PFSK-1 (cell line): ENCODE data around the gene CFAP77.

ENCODE experiments used
- FOXP2 ChIP-seq: optimal IDR thresholded peaks from 2 replicates; pipeline ENCODE3; 2011; ENCODE audit warnings: borderline replicate concordance, control low read depth, inconsistent platforms; ENCODE audit not compliant: insufficient read depth; ENCODE audit errors: extremely low read length, extremely low read depth
- POLR2AphosphoS5 ChIP-seq: IDR thresholded peaks from 2 replicates; pipeline ENCODE4 v1.6.1; 2012; ENCODE audit warnings: low read depth, mild to moderate bottlenecking, control low read depth, low read length, moderate library complexity
- REST ChIP-seq, 2 experiments: IDR thresholded peaks; 2 replicates each; pipeline versions ENCODE4 v1.6.1 to v1.8.0; 2011 to 2012; ENCODE audit warnings: low read depth in 2 of 2, low read length in 2 of 2, control low read depth in 1 of 2, inconsistent platforms in 1 of 2, mild to moderate bottlenecking in 1 of 2, moderate library complexity in 1 of 2; ENCODE audit not compliant: insufficient read depth in 1 of 2
- SIN3A ChIP-seq: IDR thresholded peaks from 2 replicates; pipeline ENCODE4 v1.6.1; 2012; ENCODE audit warnings: mild to moderate bottlenecking, low read length, moderate library complexity, borderline replicate concordance; ENCODE audit not compliant: insufficient read depth
- TAF1 ChIP-seq: IDR thresholded peaks from 2 replicates; pipeline ENCODE4 v1.6.1; 2012; ENCODE audit warnings: low read length, control low read depth, borderline replicate concordance; ENCODE audit not compliant: insufficient read depth

- TF ChIP-seq REST (IDR thresholded peaks at IDR 0.05; ENCODE audit: insufficient read depth in 1 of 2, low read depth in 2 of 2, low read length in 2 of 2) (no peak), POLR2AphosphoS5 (no peak), SIN3A (no peak), TAF1 (no peak), FOXP2 (no peak)
Measured at GRCh38 chr9:132591244-132591643, 181.2 kb downstream of the CFAP77 start.
